Testis (tissue), 2 donors: Measurements from ENCODE around the gene PEPD.

Source experiments
- CTCF ChIP-seq, 3 experiments: fragments of 450-650 bp in 2 of 3; fragments of 200-600 bp in 1 of 3; sonication (generic) in 1 of 3; IDR thresholded peaks; one replicate each; pipeline ENCODE4 v1.5.1; 2016 to 2019; ENCODE audit warnings: antibody characterized with exemption in 3 of 3, mild to moderate bottlenecking in 2 of 3, moderate library complexity in 1 of 3
- POLR2A ChIP-seq: fragments of 450-650 bp; IDR thresholded peaks from one replicate; pipeline ENCODE4 v1.6.1; 2017; ENCODE audit warnings: antibody characterized with exemption, mild to moderate bottlenecking, moderate library complexity

DNA sequence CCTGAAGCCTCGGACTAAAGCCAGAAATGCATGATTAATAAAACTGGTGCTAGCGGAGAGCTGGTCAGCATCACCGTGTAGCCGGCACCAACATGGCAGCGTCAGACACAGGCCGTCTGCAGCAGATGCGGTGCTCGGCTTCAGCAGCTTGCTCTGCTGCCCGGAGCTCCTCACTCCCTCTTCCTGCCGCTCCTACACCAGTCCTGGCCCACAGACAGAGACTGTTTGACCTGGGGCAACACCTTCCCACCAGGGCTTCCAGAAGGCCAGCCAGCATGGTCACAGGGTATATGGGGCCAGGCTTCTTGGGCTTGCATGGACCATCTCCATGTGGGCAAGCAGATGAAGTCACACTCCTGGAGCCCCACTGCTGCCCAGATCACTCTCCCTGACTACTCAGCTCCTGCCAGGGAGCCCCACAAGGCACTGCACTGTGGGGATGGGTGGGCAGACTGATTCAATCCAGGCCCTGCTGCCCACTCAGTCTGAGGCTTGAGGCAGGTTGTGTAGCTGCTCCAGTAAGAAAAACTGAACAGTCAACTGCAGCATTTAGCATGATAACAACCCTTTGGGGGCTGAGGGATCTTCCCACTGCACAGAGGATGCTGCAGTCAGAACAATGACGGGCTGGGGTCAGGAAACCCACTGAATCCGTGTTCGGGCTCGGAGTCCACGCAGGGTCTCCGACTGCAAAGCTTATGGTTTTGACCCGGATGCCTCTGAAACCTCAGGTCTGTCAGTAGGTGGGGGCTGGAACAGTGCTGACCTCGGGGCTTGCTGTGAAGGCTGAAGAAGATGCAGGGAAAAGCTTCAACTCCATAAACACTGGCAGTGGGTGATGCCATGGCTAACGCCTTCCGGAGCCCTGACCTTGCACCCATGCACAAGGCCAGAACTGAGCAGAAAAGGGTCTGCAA is 102.5 kb downstream of the PEPD start:
- TF ChIP-seq CTCF (IDR thresholded peaks at IDR 0.05) (no peak), POLR2A (no peak)
